ENCODE data around the gene UBTF.

Gene UBTF

DNA sequence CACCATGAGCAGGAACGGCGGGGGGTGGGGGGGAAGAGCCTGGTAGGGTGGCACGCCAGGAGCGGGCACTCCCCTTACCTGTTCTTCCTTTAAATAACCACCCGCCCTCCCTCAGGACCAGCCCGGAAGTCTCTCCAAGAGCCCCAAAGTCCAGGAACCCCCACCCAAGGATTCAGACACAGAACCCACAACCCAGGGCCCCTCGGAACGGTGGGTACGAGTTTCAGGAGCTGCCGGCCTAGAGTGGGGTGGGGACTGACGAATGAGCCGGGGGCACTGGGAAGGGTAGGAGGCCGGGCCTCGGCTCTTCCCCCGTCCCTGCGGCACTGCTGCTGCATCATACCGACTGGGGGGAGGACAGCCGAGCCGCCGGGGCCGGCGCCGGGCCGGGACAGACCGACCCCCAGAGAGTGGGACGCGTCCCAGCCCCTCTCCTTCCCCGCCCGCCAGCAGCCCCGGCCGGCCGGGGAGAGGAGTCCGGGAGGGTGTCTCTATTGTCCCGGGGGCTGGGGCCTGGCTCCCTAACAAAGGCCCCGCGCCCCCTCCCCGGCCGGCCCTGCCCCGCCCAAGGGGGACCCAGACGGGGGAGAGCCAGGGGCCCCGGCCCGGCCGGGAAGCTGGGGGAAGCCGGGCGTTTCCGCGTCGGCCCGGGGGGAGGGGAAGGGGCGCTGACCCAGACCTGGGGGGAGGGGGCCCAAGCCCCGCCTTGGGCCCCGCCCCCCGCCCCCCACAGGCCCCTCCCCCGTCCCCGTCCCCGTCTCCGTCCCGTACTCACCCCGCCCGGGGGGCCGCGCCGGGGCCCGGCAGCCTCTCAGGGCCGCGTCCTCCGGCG is 20.5 kb downstream of the UBTF start (continued):
- TF ChIP-seq, protein P1, sequence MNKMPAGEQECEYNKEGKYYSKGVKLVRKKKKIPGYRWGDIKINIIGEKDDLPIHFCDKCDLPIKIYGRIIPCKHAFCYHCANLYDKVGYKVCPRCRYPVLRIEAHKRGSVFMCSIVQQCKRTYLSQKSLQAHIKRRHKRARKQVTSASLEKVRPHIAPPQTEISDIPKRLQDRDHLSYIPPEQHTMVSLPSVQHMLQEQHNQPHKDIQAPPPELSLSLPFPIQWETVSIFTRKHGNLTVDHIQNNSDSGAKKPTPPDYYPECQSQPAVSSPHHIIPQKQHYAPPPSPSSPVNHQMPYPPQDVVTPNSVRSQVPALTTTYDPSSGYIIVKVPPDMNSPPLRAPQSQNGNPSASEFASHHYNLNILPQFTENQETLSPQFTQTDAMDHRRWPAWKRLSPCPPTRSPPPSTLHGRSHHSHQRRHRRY (tag by site-specific recombination; IDR thresholded peaks at IDR 0.05) = no peak
- TF ChIP-seq ZXDB (tag by site-specific recombination; IDR thresholded peaks at IDR 0.05) (no peak), ZNF791 (tag by site-specific recombination; IDR thresholded peaks at IDR 0.05) (no peak), ZEB2 (tag by site-specific recombination; IDR thresholded peaks at IDR 0.05) (peak; percentile 28; the same call in 1 of the 2 replicates), ZNF560 (tag by site-specific recombination; IDR thresholded peaks at IDR 0.05; ENCODE audit: borderline replicate concordance) (no peak), MYNN (tag by site-specific recombination; IDR thresholded peaks at IDR 0.05; ENCODE audit: borderline replicate concordance) (no peak), ZBTB7A (tag by site-specific recombination; IDR thresholded peaks at IDR 0.05; ENCODE audit: low read depth) (no peak), ZSCAN30 (tag by site-specific recombination; IDR thresholded peaks at IDR 0.05) (no peak), ZSCAN23 (tag by site-specific recombination; IDR thresholded peaks at IDR 0.05) (no peak), ZNF157 (tag by site-specific recombination; IDR thresholded peaks at IDR 0.05) (no peak), ZNF555 (tag by site-specific recombination; conservative IDR thresholded peaks at IDR 0.05) (no peak), ZNF792 (tag by site-specific recombination; IDR thresholded peaks at IDR 0.05) (no peak), SETDB1 (IDR thresholded peaks at IDR 0.05; ENCODE audit: insufficient read length, low read length) (no peak), ZNF830 (tag by site-specific recombination; IDR thresholded peaks at IDR 0.05; ENCODE audit: low read depth) (no peak), SP2 (tag by site-specific recombination; IDR thresholded peaks at IDR 0.05) (peak; percentile 44), ZNF23 (tag by site-specific recombination; IDR thresholded peaks at IDR 0.05; ENCODE audit: borderline replicate concordance) (no peak), ZNF169 (tag by site-specific recombination; IDR thresholded peaks at IDR 0.05) (no peak), ZNF350 (tag by site-specific recombination; IDR thresholded peaks at IDR 0.05) (no peak)
- TF ChIP-seq, protein P2, sequence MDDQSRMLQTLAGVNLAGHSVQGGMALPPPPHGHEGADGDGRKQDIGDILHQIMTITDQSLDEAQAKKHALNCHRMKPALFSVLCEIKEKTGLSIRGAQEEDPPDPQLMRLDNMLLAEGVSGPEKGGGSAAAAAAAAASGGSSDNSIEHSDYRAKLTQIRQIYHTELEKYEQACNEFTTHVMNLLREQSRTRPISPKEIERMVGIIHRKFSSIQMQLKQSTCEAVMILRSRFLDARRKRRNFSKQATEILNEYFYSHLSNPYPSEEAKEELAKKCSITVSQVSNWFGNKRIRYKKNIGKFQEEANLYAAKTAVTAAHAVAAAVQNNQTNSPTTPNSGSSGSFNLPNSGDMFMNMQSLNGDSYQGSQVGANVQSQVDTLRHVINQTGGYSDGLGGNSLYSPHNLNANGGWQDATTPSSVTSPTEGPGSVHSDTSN (CRISPR knock-in tag; IDR thresholded peaks at IDR 0.05) = no peak
- TF ChIP-seq, protein P3, sequence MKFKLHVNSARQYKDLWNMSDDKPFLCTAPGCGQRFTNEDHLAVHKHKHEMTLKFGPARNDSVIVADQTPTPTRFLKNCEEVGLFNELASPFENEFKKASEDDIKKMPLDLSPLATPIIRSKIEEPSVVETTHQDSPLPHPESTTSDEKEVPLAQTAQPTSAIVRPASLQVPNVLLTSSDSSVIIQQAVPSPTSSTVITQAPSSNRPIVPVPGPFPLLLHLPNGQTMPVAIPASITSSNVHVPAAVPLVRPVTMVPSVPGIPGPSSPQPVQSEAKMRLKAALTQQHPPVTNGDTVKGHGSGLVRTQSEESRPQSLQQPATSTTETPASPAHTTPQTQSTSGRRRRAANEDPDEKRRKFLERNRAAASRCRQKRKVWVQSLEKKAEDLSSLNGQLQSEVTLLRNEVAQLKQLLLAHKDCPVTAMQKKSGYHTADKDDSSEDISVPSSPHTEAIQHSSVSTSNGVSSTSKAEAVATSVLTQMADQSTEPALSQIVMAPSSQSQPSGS (tag by site-specific recombination; IDR thresholded peaks at IDR 0.05; ENCODE audit: low read depth) = no peak
- TF ChIP-seq, protein P4, sequence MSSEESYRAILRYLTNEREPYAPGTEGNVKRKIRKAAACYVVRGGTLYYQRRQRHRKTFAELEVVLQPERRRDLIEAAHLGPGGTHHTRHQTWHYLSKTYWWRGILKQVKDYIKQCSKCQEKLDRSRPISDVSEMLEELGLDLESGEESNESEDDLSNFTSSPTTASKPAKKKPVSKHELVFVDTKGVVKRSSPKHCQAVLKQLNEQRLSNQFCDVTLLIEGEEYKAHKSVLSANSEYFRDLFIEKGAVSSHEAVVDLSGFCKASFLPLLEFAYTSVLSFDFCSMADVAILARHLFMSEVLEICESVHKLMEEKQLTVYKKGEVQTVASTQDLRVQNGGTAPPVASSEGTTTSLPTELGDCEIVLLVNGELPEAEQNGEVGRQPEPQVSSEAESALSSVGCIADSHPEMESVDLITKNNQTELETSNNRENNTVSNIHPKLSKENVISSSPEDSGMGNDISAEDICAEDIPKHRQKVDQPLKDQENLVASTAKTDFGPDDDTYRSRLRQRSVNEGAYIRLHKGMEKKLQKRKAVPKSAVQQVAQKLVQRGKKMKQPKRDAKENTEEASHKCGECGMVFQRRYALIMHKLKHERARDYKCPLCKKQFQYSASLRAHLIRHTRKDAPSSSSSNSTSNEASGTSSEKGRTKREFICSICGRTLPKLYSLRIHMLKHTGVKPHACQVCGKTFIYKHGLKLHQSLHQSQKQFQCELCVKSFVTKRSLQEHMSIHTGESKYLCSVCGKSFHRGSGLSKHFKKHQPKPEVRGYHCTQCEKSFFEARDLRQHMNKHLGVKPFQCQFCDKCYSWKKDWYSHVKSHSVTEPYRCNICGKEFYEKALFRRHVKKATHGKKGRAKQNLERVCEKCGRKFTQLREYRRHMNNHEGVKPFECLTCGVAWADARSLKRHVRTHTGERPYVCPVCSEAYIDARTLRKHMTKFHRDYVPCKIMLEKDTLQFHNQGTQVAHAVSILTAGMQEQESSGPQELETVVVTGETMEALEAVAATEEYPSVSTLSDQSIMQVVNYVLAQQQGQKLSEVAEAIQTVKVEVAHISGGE (tag by site-specific recombination; conservative IDR thresholded peaks at IDR 0.05; ENCODE audit: low read depth) = peak; percentile 87
- TF ChIP-seq, protein P5, sequence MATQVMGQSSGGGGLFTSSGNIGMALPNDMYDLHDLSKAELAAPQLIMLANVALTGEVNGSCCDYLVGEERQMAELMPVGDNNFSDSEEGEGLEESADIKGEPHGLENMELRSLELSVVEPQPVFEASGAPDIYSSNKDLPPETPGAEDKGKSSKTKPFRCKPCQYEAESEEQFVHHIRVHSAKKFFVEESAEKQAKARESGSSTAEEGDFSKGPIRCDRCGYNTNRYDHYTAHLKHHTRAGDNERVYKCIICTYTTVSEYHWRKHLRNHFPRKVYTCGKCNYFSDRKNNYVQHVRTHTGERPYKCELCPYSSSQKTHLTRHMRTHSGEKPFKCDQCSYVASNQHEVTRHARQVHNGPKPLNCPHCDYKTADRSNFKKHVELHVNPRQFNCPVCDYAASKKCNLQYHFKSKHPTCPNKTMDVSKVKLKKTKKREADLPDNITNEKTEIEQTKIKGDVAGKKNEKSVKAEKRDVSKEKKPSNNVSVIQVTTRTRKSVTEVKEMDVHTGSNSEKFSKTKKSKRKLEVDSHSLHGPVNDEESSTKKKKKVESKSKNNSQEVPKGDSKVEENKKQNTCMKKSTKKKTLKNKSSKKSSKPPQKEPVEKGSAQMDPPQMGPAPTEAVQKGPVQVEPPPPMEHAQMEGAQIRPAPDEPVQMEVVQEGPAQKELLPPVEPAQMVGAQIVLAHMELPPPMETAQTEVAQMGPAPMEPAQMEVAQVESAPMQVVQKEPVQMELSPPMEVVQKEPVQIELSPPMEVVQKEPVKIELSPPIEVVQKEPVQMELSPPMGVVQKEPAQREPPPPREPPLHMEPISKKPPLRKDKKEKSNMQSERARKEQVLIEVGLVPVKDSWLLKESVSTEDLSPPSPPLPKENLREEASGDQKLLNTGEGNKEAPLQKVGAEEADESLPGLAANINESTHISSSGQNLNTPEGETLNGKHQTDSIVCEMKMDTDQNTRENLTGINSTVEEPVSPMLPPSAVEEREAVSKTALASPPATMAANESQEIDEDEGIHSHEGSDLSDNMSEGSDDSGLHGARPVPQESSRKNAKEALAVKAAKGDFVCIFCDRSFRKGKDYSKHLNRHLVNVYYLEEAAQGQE (tag by site-specific recombination; IDR thresholded peaks at IDR 0.05) = no peak
- TF ChIP-seq, protein P6, sequence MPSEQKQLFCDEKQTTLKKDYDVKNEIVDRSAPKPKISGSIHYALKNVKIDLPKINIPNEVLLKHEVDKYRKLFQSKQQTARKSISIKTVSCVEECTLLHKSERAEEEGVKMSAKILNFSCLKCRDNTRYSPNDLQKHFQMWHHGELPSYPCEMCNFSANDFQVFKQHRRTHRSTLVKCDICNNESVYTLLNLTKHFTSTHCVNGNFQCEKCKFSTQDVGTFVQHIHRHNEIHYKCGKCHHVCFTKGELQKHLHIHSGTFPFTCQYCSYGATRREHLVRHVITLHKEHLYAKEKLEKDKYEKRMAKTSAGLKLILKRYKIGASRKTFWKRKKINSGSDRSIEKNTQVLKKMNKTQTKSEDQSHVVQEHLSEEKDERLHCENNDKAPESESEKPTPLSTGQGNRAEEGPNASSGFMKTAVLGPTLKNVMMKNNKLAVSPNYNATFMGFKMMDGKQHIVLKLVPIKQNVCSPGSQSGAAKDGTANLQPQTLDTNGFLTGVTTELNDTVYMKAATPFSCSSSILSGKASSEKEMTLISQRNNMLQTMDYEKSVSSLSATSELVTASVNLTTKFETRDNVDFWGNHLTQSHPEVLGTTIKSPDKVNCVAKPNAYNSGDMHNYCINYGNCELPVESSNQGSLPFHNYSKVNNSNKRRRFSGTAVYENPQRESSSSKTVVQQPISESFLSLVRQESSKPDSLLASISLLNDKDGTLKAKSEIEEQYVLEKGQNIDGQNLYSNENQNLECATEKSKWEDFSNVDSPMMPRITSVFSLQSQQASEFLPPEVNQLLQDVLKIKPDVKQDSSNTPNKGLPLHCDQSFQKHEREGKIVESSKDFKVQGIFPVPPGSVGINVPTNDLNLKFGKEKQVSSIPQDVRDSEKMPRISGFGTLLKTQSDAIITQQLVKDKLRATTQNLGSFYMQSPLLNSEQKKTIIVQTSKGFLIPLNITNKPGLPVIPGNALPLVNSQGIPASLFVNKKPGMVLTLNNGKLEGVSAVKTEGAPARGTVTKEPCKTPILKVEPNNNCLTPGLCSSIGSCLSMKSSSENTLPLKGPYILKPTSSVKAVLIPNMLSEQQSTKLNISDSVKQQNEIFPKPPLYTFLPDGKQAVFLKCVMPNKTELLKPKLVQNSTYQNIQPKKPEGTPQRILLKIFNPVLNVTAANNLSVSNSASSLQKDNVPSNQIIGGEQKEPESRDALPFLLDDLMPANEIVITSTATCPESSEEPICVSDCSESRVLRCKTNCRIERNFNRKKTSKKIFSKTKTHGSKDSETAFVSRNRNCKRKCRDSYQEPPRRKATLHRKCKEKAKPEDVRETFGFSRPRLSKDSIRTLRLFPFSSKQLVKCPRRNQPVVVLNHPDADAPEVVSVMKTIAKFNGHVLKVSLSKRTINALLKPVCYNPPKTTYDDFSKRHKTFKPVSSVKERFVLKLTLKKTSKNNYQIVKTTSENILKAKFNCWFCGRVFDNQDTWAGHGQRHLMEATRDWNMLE (tag by site-specific recombination; conservative IDR thresholded peaks at IDR 0.05; ENCODE audit: low read depth) = no peak

All from HEK293 (cell line).